ENCODE results near the gene OXSM.

DNA sequence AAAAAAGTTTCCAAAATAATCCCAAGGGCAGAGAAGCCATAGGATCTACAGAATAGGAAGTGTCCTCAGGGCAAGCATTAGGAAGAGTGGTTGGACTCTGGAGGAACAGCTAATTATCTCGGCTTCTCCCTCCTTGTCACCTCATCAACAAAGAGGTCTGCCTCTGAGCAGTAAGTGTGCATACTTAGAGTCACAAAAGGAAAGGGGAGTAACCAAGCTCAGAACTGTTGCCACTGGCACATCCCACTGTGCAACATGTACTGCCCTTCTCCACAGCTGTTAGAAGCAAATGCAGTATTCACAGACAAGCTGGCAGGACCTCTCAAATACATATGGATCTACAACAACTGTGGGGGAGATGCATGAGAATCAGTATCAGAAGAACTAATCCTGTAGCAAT, 38.2 kb upstream of the OXSM start:
- TF ChIP-seq CTCF (conservative IDR thresholded peaks at IDR 0.05) = no peak
- TF ChIP-seq ZFX (IDR thresholded peaks at IDR 0.05) = no peak
